Middle frontal gyrus (tissue), 1 donor: Measurements from ENCODE around the gene MYLK.

Source experiments
- DNase-seq: peaks from one replicate; pipeline ENCODE4 v3.0.0-alpha.2; 2015; ENCODE audit warnings: low spot score; ENCODE audit errors: extremely low spot score

Gene MYLK

DNA sequence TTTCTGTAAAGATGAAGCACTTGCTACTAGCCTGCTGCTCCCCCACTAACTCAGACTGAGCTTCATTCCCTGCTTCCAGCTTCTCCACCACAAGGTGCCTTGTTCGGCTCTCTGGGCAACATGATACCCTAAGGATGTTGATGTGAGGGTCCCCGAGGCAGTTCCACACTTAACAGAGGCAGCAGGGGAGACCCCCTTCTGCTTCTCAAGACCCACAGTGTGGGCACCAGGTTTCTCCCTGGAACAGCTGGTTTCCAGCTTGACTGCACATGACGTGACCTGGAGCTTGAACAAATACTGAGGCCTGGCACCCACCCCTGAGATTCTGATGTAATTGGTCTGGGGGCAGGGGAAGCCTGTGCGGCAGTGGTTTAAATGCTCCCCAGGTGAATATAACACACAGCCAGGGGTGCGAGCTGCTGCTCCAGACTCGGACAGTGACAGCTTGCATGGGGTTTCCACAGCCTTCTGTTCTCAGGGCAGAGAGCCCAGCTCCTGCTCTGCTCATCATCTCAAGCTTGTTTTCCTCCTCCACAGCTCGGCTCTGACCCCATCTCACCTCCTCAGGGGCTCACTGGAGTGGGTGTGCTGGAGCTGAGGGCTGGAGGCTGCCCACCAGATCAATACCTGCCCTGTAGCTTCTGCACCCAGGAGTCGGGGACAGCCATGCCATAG is 204.3 kb downstream of the MYLK start:
- no peak for DNase-seq

GRCh38 chr3:123678108-123678511 is 206.0 kb downstream of the MYLK start:
- DNase-seq = no peak

DNA sequence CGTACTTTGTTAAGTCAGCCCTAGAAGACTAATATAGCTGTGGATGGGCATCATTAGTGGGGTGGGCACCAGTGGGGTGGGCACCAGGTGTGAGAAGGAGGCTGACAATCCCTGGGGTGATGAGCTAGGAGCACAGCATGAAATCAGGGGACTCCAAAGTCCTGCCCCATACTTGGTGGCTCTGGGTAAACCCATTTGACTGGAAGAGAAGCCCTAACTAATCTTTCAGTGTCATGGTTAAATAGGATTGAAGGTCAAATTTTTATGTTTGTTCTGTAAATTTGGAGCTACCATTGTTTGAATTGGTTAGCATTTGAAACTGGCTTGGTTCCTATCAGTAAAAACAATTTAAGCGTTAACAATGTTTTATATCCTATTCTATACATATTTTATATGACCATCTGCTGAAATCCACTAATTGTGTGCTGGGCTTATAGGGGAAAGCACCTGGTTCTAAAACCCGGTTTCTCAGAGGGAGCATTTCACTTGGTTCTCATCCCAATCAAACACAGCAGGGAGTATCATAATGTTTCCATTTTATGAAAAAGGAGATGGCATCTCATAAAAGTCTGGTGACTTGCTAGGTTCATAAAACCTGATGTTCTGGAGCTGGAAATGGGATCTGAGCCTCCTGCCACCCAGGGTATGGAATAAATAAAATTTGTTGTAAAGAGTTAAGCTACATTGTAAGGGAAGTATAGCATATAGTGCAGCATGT is 211.5 kb downstream of the MYLK start:
- DNase-seq = no peak

- DNase-seq = no peak
Measured at GRCh38 chr3:123670743-123671142, 213.4 kb downstream of the MYLK start.

GRCh38 chr3:123668906-123669305 is 215.2 kb downstream of the MYLK start:
- DNase-seq = no peak

- no peak for DNase-seq
Measured at GRCh38 chr3:123667784-123668183, 216.3 kb downstream of the MYLK start.

DNA sequence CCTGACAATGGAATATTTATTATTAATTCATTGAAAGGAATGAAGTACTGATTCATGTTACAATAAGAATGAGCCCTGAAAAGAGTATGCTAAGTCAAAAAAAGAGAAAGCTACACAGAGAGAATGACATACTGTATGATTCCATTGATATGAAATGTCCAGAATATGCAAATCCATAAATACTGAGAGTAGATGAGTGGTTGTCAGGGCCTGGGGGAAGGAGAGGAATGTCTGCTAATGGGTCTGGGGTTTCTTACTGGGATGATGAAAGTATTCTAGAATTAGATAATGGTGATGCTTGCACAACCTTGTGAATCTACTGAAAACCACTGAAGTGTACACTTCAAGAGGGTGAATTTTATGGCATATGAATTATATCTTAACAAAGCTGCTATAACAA is 219.4 kb downstream of the MYLK start:
- no peak for DNase-seq

GRCh38 chr3:123663977-123664376 is 220.2 kb downstream of the MYLK start:
- DNase-seq = no peak

DNA sequence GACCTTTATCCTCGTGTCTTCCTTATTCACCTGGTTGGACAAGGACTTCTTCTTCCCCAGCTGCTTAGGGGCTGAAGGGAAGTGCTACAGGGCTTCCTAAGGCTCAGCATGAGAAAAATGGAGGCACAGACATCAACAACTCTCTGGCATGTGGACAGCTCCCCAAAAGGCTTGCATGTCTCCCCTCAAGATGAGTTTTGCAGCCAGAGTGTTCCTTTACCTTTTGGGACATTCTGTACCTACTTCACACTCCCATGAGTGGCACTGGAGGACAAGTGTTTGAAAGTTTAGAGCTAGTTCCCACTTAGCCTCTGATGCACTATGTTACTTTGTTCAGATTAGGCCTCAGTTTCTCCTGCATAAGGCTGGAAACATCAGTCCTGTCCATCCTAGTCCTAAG is 222.2 kb downstream of the MYLK start:
- DNase-seq = no peak

GRCh38 chr3:123660900-123661299 is 223.2 kb downstream of the MYLK start:
- peak; percentile 56 for DNase-seq

- no peak for DNase-seq
Measured at GRCh38 chr3:123660141-123660675, 223.9 kb downstream of the MYLK start.

- DNase-seq = no peak
Measured at GRCh38 chr3:123658852-123659206, 225.3 kb downstream of the MYLK start.

GRCh38 chr3:123658118-123658851 is 225.8 kb downstream of the MYLK start:
- DNase-seq = no peak

DNA sequence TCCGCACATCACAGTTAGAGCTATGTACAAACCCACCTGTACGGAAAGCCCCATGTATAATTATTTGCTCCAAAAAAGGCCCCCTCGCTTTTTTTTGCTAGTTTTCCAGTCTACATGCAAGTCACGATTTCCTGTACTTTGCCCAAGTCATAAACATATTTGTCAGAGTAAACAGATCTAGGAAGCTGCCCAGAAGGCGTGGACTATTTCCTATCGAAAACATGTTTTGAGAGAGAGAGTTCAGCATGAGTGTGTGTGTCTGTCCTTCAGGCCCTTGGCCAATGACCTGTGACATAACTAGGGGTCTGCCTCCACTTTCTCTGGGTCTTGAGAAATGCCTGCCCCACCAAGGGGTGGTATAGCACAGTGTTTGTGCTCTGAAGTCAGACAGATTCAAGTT is 226.6 kb downstream of the MYLK start:
- DNase-seq = no peak

- DNase-seq = no peak
Measured at GRCh38 chr3:123657111-123657510, 227.0 kb downstream of the MYLK start.

GRCh38 chr3:123656691-123657090 is 227.4 kb downstream of the MYLK start:
- no peak for DNase-seq

DNA sequence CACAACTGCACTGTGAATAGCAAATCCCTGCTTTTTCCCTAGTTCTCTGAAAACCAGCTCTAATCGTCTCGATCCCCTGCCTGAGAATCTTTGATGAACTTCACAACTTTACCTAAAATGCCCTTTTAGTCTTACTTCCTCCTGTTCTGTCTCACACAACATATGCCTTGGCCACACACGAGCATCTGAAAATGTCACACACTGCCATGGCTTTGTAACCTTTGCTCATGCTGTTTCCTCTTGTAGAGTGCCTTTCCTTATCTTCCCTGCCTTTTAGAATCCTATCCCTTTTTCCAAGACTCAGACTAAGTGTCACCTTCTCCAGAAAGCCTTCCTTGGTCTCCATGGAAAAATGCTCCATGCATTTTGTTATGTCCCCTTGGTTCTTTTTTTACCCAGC is 227.9 kb downstream of the MYLK start:
- no peak for DNase-seq

DNA sequence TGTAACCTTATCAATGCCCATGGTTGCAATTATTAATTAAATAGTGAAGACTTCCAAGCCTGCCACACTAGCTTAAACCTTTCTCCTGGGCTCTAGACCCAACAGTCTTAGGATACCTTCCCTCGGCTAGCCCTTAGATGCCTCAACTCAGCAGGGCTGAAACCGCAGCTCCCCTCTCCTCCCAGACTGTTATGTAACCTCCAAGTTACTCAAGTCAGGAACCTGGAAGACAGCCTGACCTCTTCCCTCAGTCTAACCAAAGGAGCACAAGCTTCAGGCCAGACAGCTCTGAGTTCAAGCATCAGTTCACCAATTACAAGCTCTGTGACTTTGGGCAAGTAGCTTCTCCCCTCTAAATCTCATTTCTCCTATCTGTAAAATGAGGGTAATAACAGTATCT is 228.7 kb downstream of the MYLK start:
- DNase-seq = no peak

DNA sequence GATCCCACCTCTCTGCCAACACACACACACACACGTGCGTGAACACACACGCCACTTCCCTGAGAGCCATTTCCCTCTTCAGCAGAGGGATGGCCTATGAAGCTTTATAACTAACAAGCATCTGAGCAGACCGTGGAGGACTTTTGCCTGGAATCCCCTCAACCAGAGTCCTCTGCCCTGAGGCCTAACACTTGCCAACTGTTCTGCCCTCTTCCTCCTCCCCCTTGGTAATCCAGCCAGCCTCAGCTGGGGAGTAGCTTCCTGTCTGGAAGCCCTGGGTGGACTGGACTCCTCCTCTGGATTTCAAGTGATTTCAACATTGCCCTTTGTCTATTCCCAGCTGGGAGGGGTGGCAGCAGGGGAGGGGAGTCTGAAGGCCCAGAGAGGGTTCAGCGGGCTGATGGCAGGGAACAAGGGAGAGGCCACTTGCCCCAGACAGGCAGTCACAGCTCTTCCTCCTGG is 230.9 kb downstream of the MYLK start:
- DNase-seq = no peak

DNA sequence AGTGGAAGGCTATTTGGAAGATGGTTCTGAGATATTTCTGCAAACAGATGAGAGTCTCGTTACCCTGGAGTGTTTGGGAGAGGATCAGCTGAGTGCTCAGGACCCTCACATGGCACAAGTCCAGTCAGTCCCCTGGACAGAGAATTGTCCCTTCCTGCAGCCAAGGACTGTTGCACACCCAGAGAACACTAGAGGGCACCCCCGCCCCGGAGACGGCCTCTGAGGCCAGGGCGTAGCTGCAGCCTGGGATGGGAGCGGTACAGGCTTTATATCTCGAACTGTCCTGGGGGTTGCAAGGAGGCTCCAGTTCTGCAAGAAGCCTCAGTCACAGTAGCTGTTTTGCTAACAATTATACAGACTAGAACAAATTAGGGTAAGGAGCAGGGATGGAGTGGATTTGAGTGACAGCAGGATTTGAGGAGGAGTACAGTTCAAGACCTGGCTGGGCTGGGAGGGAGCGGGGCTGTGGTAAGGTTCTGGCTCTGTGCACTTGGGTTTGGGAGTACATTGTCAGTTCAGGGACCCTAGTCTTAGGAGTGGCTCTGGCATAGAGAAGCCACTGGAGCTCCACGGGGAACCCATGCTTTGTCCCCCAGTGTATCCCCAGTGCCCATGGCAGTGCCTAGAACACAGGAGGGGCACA is 231.7 kb downstream of the MYLK start:
- DNase-seq = no peak

DNA sequence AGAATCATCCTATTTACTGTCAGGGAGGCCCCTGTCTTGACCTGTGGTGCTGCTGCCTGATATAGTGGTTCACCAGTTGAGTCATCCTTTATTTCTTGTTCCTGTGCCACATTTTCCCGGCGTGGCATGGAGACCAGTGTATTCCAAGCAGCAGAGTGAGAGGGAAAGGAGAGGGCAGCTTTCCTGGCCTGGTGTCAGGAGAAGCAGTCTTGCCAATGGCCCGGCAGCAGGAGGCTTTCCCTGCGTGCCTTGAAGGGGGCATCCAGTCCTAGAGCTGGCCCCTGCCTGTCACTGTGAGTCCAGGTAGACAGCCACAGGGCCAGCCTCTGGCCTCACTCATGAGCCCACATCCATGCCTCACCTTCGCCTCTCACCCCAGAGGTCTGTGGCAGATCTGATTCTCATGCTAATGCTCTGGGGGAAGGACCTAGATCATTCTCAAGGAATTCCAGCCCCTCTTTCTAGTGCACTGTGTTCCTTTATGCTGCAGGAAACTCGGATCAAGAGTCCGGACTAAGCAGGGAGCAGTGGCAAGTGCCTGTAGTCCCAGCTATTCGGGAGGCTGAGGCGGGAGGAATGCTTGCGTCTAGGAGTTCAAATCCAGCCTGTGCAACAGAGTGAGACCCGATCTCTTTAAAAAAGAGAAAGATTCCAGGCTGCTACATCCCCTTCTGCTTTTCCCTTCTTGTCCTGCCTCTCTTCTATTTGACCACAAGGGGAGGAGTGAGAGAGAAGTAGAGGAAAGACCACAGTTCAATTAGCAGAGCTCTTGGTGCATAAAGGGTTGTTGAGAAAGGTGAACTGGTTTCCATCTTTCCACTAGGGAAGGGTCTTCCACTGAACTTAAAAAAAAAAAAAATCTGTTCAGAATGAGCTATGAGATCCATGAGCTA is 232.4 kb downstream of the MYLK start:
- DNase-seq = no peak
